CD4-positive, alpha-beta T cell (primary cell): Measurements from ENCODE around the gene TSC2. TPM values are rescaled to one million over a fixed set of nuclear protein-coding genes. Genes with fewer than 3 reads are reported as not detected.

Experiments
- ATAC-seq: fragments of 200-7000 bp; cut with Tn5 transposase; one replicate; pipeline ENCODE4 v1.10.0; 2022; ENCODE audit warnings: mild to moderate bottlenecking; ENCODE audit not compliant: poor library complexity
- CTCF ChIA-PET: fragments of 350-600 bp; sonication (Branson Sonifier 250); formaldehyde crosslinking; loops from one replicate; lab custom pipeline; 2021; ENCODE audit warnings: antibody characterized with exemption, inconsistent platforms; lab: Charles Lee
- POLR2A ChIA-PET: fragments of 350-600 bp; sonication (Branson Sonifier 250); formaldehyde crosslinking; loops from one replicate; lab custom pipeline; 2021; ENCODE audit warnings: antibody characterized with exemption, inconsistent platforms; lab: Charles Lee
- DNase-seq, 14 experiments: peaks; one replicate each; pipeline ENCODE4 v3.0.0-alpha.2; 2013 to 2020; ENCODE audit warnings: mixed read lengths in 2 of 14
- H3K27ac ChIP-seq, 2 donors: one replicate each; pipeline versions ENCODE4 v1.5.1 to v1.7.0; 2013; ENCODE audit warnings: low read length in 2 of 2, low read depth in 1 of 2, mild to moderate bottlenecking in 1 of 2
- H3K27me3 ChIP-seq, 2 experiments: 1 replicate in 1 of 2; 2 replicates in 1 of 2; pipeline versions ENCODE4 v1.6.1 to v1.7.0; 2013; ENCODE audit warnings: low read length in 2 of 2, control low read depth in 1 of 2, mild to moderate bottlenecking in 1 of 2, moderate library complexity in 1 of 2; ENCODE audit not compliant: insufficient read depth in 2 of 2, control insufficient read depth in 1 of 2
- H3K36me3 ChIP-seq: one replicate; pipeline ENCODE4 v1.6.1; 2013; ENCODE audit warnings: low read length, control low read depth; ENCODE audit not compliant: insufficient read depth
- H3K4me1 ChIP-seq: one replicate; pipeline ENCODE4 v1.6.1; 2013; ENCODE audit warnings: low read length, control low read depth; ENCODE audit not compliant: insufficient read depth
- H3K4me3 ChIP-seq: one replicate; pipeline ENCODE4 v1.5.1; 2013; ENCODE audit warnings: mild to moderate bottlenecking, low read length, moderate library complexity
- H3K9me3 ChIP-seq, 2 experiments: 1 replicate in 1 of 2; 2 replicates in 1 of 2; pipeline versions ENCODE4 v1.6.1 to v1.7.0; 2013; ENCODE audit warnings: low read length in 2 of 2, mild to moderate bottlenecking in 2 of 2, control low read depth in 1 of 2, moderate library complexity in 1 of 2; ENCODE audit not compliant: control insufficient read depth in 1 of 2, insufficient read depth in 1 of 2
- H3K27ac Mint-ChIP-seq: one replicate; pipeline ENCODE4 v1.8.0; 2020; ENCODE audit warnings: mixed read lengths
- H3K27me3 Mint-ChIP-seq: one replicate; pipeline ENCODE4 v1.8.0; 2021; ENCODE audit warnings: mixed read lengths
- H3K36me3 Mint-ChIP-seq: one replicate; pipeline ENCODE4 v1.8.0; 2021; ENCODE audit warnings: low read depth, mixed read lengths
- H3K4me1 Mint-ChIP-seq: one replicate; pipeline ENCODE4 v1.8.0; 2021; ENCODE audit warnings: low read depth, mixed read lengths
- H3K4me3 Mint-ChIP-seq: one replicate; pipeline ENCODE4 v1.8.0; 2020; ENCODE audit warnings: mild to moderate bottlenecking, mixed read lengths
- H3K9me3 Mint-ChIP-seq: one replicate; pipeline ENCODE4 v1.8.0; 2020; ENCODE audit warnings: mixed read lengths
- CTCF ChIP-seq: fragments of 200-600 bp; IDR thresholded peaks from one replicate; pipeline ENCODE4 v1.8.0; 2022; ENCODE audit warnings: antibody characterized with exemption, mild to moderate bottlenecking
- intact Hi-C, 2 experiments: fragments of 100-400 bp; cut with DNase I in 1 of 2; cut with micrococcal nuclease in 1 of 2; formaldehyde crosslinking; loops; one replicate each; pipeline versions ENCODE4 v1.15.1 to v1.9.0; 2023 to 2025; cut with DNase I, micrococcal nuclease
- total RNA-seq, 174 experiments: library from RNA in 2 of 174; stranded (reverse) in 2 of 174; gene quantifications; one replicate each; pipeline ENCODE4 v1.2.3 and lab custom pipeline; 2021 to 2026

TSC2 gene
- total RNA-seq, 2 experiments from 2014 or later = 83.0 to 85.0 TPM

GRCh38 chr16:2037115-2037514, 10.7 kb upstream of the TSC2 start:
- DNase-seq (no peak), ATAC-seq (no peak)
- no peaks in the 10 kb centered on the region for H3K27me3 ChIP-seq
- no peak overlapping the region for H3K27ac ChIP-seq
- peaks cover 7% of the 10 kb centered on the region for H3K4me1 ChIP-seq
- no peak overlapping the region for H3K27ac Mint-ChIP-seq
- ChIA-PET POLR2A (no interaction called here), CTCF (no interaction called here)
- no peaks in the 10 kb centered on the region for H3K36me3 Mint-ChIP-seq
- no peaks in the 10 kb centered on the region for H3K4me1 Mint-ChIP-seq
- no peak overlapping the region for H3K4me3 Mint-ChIP-seq
- H3K36me3 ChIP-seq = no peaks in the 10 kb centered on the region
- no peak for TF ChIP-seq CTCF
- H3K27me3 Mint-ChIP-seq = no peaks in the 10 kb centered on the region
- H3K9me3 ChIP-seq = no peaks in the 10 kb centered on the region
- no peaks in the 10 kb centered on the region for H3K9me3 Mint-ChIP-seq
- intact Hi-C loops = no loop called here
- no peak overlapping the region for H3K4me3 ChIP-seq

GRCh38 chr16:2037647-2038381, 10.0 kb upstream of the TSC2 start:
- intact Hi-C loops = no loop called here
- H3K9me3 ChIP-seq = no peaks in the 10 kb centered on the region
- TF ChIP-seq CTCF = no peak
- Mint-ChIP-seq H3K9me3 (no peaks in the 10 kb centered on the region), H3K27me3 (no peaks in the 10 kb centered on the region), H3K4me3 (no peak overlapping the region), H3K4me1 (no peaks in the 10 kb centered on the region), H3K27ac (no peak overlapping the region), H3K36me3 (no peaks in the 10 kb centered on the region)
- CTCF ChIA-PET = no interaction called here
- ATAC-seq = no peak
- no peak for DNase-seq
- H3K27me3 ChIP-seq = no peaks in the 10 kb centered on the region
- H3K27ac ChIP-seq = no peak overlapping the region
- no peak overlapping the region for H3K4me3 ChIP-seq
- POLR2A ChIA-PET = no interaction called here
- no peaks in the 10 kb centered on the region for H3K36me3 ChIP-seq
- peaks cover 7% of the 10 kb centered on the region for H3K4me1 ChIP-seq

GRCh38 chr16:2038382-2039231, 9.2 kb upstream of the TSC2 start:
- Histone ChIP-seq H3K36me3 (peaks cover 2% of the 10 kb centered on the region), H3K4me3 (no peak overlapping the region), H3K27ac (no peak overlapping the region), H3K27me3 (no peaks in the 10 kb centered on the region), H3K9me3 (no peaks in the 10 kb centered on the region), H3K4me1 (peaks cover 2% of the 10 kb centered on the region)
- TF ChIP-seq CTCF = no peak
- intact Hi-C loops = no loop called here
- ATAC-seq (no peak), DNase-seq (no peak)
- Mint-ChIP-seq H3K36me3 (no peaks in the 10 kb centered on the region), H3K27me3 (no peaks in the 10 kb centered on the region), H3K4me3 (no peak overlapping the region), H3K9me3 (no peaks in the 10 kb centered on the region), H3K27ac (no peak overlapping the region), H3K4me1 (no peaks in the 10 kb centered on the region)
- ChIA-PET POLR2A (no interaction called here), CTCF (no interaction called here)
